Measurements from ENCODE around the gene ZNF322.
A peak's percentile ranks its signal among the peaks of the same experiment; 100 is the strongest.

The ZNF322 gene

GRCh38 chr6:26627843-26628242, 31.7 kb downstream of the ZNF322 start:
- TF ChIP-seq, protein P1, sequence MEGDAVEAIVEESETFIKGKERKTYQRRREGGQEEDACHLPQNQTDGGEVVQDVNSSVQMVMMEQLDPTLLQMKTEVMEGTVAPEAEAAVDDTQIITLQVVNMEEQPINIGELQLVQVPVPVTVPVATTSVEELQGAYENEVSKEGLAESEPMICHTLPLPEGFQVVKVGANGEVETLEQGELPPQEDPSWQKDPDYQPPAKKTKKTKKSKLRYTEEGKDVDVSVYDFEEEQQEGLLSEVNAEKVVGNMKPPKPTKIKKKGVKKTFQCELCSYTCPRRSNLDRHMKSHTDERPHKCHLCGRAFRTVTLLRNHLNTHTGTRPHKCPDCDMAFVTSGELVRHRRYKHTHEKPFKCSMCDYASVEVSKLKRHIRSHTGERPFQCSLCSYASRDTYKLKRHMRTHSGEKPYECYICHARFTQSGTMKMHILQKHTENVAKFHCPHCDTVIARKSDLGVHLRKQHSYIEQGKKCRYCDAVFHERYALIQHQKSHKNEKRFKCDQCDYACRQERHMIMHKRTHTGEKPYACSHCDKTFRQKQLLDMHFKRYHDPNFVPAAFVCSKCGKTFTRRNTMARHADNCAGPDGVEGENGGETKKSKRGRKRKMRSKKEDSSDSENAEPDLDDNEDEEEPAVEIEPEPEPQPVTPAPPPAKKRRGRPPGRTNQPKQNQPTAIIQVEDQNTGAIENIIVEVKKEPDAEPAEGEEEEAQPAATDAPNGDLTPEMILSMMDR (IDR thresholded peaks at IDR 0.05; ENCODE audit: low read depth, low read length, missing control alignments) = no peak
- in situ Hi-C loops (cut with HindIII; ENCODE audit: low sequenced_read_pairs) = no loop called here
- no peak overlapping the region for H3K4me3 ChIP-seq (ENCODE audit: low read depth, low read length)
- DNase-seq (ENCODE audit: low read depth) = no peak

DNA sequence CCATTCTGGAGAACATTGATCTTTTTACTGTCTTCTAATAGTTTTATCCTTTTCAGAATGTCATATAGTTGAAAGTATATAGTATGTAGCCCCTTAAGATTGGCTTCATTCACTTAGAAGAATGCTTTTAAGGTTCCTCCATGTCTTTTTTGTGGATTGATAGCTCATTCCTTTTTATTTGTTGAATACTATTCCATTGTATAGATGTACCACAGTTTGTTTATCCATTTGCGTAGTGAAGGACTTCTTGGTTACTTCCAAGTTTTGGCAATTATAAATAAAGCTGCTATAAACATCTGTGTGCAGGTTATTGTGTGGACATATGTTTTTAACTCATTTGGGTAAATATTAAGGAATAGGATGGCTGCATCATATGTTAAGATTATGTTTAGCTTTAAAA, 35.0 kb downstream of the ZNF322 start:
- TF ChIP-seq, protein P1 (IDR thresholded peaks at IDR 0.05; ENCODE audit: low read depth, low read length, missing control alignments) = no peak
- in situ Hi-C loops (cut with HindIII; ENCODE audit: low sequenced_read_pairs) = no loop called here
- no peak overlapping the region for H3K4me3 ChIP-seq (ENCODE audit: low read depth, low read length)
- DNase-seq (ENCODE audit: low read depth) = no peak

DNA sequence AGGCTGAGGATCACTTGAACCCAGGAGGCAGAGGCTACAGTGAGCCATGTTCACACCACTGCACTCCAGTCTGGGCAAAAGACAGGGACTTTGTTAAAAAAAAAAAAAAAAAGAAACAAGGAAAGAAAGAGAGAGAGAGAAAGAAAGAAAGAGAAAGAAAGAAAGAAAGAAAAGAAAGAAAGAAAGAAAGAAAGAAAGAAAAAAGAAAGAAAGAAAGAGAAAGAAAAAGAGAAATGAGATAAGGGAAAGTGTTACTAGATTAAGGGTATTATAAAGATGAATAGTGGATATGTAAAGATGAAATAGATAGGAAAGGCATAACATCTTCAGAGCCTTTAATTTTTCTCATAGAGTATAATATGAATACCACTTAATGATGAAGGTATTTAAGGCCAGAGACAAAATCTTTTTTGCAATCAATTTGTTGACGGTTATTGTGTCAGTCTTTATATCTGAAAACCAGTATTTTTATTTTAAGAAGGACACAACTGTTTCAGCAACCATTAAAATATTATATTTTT, 36.1 kb downstream of the ZNF322 start:
- H3K4me3 ChIP-seq (ENCODE audit: low read depth, low read length) = no peak overlapping the region
- DNase-seq (ENCODE audit: low read depth) = no peak
- TF ChIP-seq, protein P1 (IDR thresholded peaks at IDR 0.05; ENCODE audit: low read depth, low read length, missing control alignments) = no peak
- in situ Hi-C loops (cut with HindIII; ENCODE audit: low sequenced_read_pairs) = no loop called here

DNA sequence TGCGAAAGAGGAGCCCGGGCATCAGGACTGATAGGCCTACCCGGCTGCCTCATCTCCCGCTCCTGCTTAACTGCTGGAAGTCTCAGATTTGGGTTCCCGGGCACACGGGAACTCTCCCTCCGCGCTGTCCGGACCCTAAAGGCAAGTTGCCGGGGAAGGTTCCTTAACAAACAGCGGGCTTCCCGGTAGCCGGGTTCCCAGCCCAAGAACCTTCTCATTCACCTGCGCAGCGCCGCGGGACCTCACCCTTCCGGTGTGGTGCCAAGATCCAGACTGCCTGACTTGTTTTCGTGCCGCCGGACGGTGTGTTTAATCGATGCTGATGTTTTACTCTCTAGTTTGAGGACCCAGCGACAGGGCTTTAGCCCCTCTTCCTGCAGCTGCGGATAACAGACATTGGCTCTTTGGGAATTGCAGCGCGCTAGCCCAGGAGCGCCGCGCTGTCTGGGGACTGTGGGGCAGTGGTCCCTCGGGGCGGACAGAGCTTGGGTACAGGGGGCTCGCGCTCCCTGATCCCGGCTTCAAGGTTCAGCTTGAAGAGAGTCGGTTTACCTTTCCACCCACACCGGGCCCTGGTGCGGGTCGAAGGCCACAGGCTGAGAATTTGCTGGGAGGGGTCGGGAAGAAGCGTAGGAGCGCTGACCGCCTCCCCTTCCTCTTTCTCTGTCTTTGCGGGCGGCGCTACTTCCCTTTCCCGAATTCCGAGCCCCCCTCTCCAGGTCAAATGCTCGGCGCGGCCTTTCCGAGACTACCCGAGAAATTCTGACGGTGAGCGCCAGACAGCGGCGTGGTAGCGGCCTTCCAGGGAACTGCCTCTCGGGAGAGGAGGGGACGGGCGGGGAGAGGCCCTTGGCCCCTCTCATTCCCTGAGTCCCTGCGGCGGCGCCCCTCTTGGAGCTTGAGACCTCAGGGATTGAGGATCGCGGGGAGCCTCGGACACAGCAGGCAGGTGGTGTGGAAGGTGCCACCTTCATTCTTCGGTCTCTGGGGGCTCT, 45.6 kb downstream of the ZNF322 start:
- TF ChIP-seq, protein P1 (IDR thresholded peaks at IDR 0.05; ENCODE audit: low read depth, low read length, missing control alignments) = no peak
- in situ Hi-C loops (cut with HindIII; ENCODE audit: low sequenced_read_pairs) = no loop called here
- H3K4me3 ChIP-seq (ENCODE audit: low read depth, low read length) = peak overlapping the region; percentile 34
- no peak for DNase-seq (ENCODE audit: low read depth)

DNA sequence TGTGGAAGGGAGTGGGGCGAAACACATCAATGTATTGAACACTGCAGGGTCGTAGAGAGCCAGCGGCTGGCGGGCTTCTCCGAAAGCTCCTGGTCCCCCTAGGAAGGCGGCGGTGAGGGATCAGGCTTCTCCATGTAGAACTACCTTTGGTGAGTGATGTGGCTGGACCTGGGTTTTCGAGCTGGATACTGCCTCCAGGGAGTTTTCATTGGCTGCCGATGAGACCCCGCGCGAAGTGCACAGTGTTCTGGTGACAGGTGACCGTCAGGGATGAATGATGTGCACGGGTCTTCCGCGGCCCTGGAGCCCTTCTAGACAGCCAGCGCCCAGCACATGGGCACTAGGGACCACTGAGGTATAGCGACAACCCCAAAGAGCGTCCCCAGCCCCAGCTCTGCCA, 46.3 kb downstream of the ZNF322 start:
- H3K4me3 ChIP-seq (ENCODE audit: low read depth, low read length) = no peak overlapping the region
- DNase-seq (ENCODE audit: low read depth) = no peak
- TF ChIP-seq, protein P1 (IDR thresholded peaks at IDR 0.05; ENCODE audit: low read depth, low read length, missing control alignments) = no peak
- in situ Hi-C loops (cut with HindIII; ENCODE audit: low sequenced_read_pairs) = no loop called here

GRCh38 chr6:26611599-26611998, 47.9 kb downstream of the ZNF322 start:
- H3K4me3 ChIP-seq (ENCODE audit: low read depth, low read length) = no peak overlapping the region
- in situ Hi-C loops (cut with HindIII; ENCODE audit: low sequenced_read_pairs) = no loop called here
- DNase-seq (ENCODE audit: low read depth) = no peak
- TF ChIP-seq, protein P1 (IDR thresholded peaks at IDR 0.05; ENCODE audit: low read depth, low read length, missing control alignments) = no peak

Data from astrocyte of the cerebellum (primary cell).